PC-9 (cell line): Measurements from ENCODE around the gene F5. TPM values are rescaled to one million over a fixed set of nuclear protein-coding genes. Genes with fewer than 3 reads are reported as not detected.

Experiments used
- BruUV-seq: library from RNA; stranded (reverse); fragments of 400-500 nt; replicated peaks from 2 replicates; lab custom pipeline; 2021; lab: Mats Ljungman, UMichigan
- CTCF ChIA-PET: fragments of 300-600 bp; sonication (Branson Sonifier 250); formaldehyde crosslinking; loops from one replicate; lab custom pipeline; 2022; ENCODE audit warnings: antibody characterized with exemption; lab: Charles Lee
- POLR2A ChIA-PET: fragments of 300-600 bp; sonication (Branson Sonifier 250); formaldehyde crosslinking; loops from one replicate; lab custom pipeline; 2022; ENCODE audit warnings: antibody characterized with exemption; ENCODE audit not compliant: unreplicated experiment; lab: Charles Lee
- DNase-seq, 2 experiments: peaks; one replicate each; pipeline versions ENCODE4 v3.0.0 to v3.0.0-alpha.2; 2015 to 2022; ENCODE audit warnings: mixed read lengths in 1 of 2
- H2AFZ ChIP-seq: fragments of 200-600 bp; sonication (generic); 2 replicates; pipeline ENCODE4 v1.8.1; 2017; ENCODE audit warnings: antibody characterized with exemption
- H3F3A ChIP-seq: fragments of 200-600 bp; sonication (generic); 2 replicates; pipeline ENCODE4 v1.8.1; 2017; ENCODE audit warnings: antibody characterized with exemption, mild to moderate bottlenecking, low read depth; ENCODE audit not compliant: insufficient read depth
- H3K27ac ChIP-seq: fragments of 200-600 bp; sonication (generic); 2 replicates; pipeline ENCODE4 v1.6.1; 2016; ENCODE audit warnings: mixed run types
- H3K27me3 ChIP-seq: fragments of 200-600 bp; sonication (generic); 2 replicates; pipeline ENCODE4 v1.6.1; 2016; ENCODE audit warnings: low read depth, mixed run types; ENCODE audit not compliant: insufficient read depth
- H3K36me3 ChIP-seq: fragments of 200-600 bp; sonication (generic); 2 replicates; pipeline ENCODE4 v1.6.1; 2016; ENCODE audit warnings: low read depth, mixed run types
- H3K4me1 ChIP-seq: fragments of 200-600 bp; sonication (generic); replicated peaks from 2 replicates; pipeline ENCODE4 v1.6.1; 2016; ENCODE audit warnings: mixed run types; ENCODE audit not compliant: insufficient read depth
- H3K4me2 ChIP-seq: fragments of 200-600 bp; sonication (generic); 2 replicates; pipeline ENCODE4 v1.6.1; 2017; ENCODE audit warnings: mixed run types
- H3K4me3 ChIP-seq: fragments of 200-600 bp; sonication (generic); 2 replicates; pipeline ENCODE4 v1.6.1; 2016; ENCODE audit warnings: mixed run types
- H3K79me2 ChIP-seq: fragments of 200-600 bp; sonication (generic); 2 replicates; pipeline ENCODE4 v1.6.1; 2017; ENCODE audit warnings: low read depth, mixed run types
- H3K9me2 ChIP-seq: fragments of 200-600 bp; sonication (generic); 2 replicates; pipeline ENCODE4 v1.8.1; 2017; ENCODE audit warnings: mild to moderate bottlenecking; ENCODE audit not compliant: insufficient read depth
- H3K9me3 ChIP-seq: fragments of 200-600 bp; sonication (generic); 2 replicates; pipeline ENCODE4 v1.8.1; 2016; ENCODE audit warnings: low read depth; ENCODE audit not compliant: insufficient read depth
- H4K20me1 ChIP-seq: fragments of 200-600 bp; sonication (generic); 2 replicates; pipeline ENCODE4 v1.8.1; 2017; ENCODE audit not compliant: insufficient read depth
- CTCF ChIP-seq: fragments of 200-600 bp; sonication (generic); conservative IDR thresholded peaks from 2 replicates; pipeline ENCODE4 v1.6.1; 2017; ENCODE audit warnings: mixed run types, antibody characterized with exemption, mild to moderate bottlenecking, moderate library complexity
- EZH2 ChIP-seq: fragments of 200-600 bp; sonication (generic); IDR thresholded peaks from 2 replicates; pipeline ENCODE4 v1.8.0; 2017; ENCODE audit warnings: antibody characterized with exemption, low read depth
- intact Hi-C: fragments of 100-400 bp; cut with micrococcal nuclease; formaldehyde crosslinking; loops from one replicate; pipeline ENCODE4 v1.10.0; 2022; ENCODE audit not compliant: unreplicated experiment
- total RNA-seq: library from RNA; stranded (reverse); gene quantifications from 2 replicates; pipeline ENCODE4 v1.2.3, GENCODE V29; 2021

Gene F5
- total RNA-seq, 1 experiment from 2014 or later = not detected

GRCh38 chr1:169530448-169530847, 55.8 kb downstream of the F5 start:
- Histone ChIP-seq H3K36me3 (no peaks in the 10 kb centered on the region), H4K20me1 (no peaks in the 10 kb centered on the region), H3F3A (peaks cover 12% of the 10 kb centered on the region), H3K79me2 (no peaks in the 10 kb centered on the region), H3K27me3 (no peaks in the 10 kb centered on the region), H2AFZ (no peak overlapping the region), H3K27ac (no peak overlapping the region), H3K4me1 (peaks cover 34% of the 10 kb centered on the region), H3K4me3 (no peak overlapping the region), H3K9me2 (no peaks in the 10 kb centered on the region), H3K9me3 (no peaks in the 10 kb centered on the region), H3K4me2 (peak overlapping the region; percentile 69; the same call in 1 of the 2 replicates)
- BruUV-seq = no TSS peak
- CTCF ChIA-PET = no interaction called here
- no peak for DNase-seq
- intact Hi-C loops = no loop called here
- POLR2A ChIA-PET = no interaction called here
- no peak for TF ChIP-seq EZH2
- no peak for TF ChIP-seq CTCF

- H3K4me2 ChIP-seq = peak overlapping the region; percentile 69
- H3K27me3 ChIP-seq = no peaks in the 10 kb centered on the region
- peaks cover 41% of the 10 kb centered on the region for H3K4me1 ChIP-seq
- no peaks in the 10 kb centered on the region for H3K79me2 ChIP-seq
- H3K4me3 ChIP-seq = peak overlapping the region; percentile 41; the same call in 1 of the 2 replicates
- CTCF ChIA-PET = interaction anchor here (0.8 kb wide), 1 partner anchor 19 kb away, joined by 3 read pairs; no protein-coding TSS in a partner anchor
- no peaks in the 10 kb centered on the region for H3K9me3 ChIP-seq
- TF ChIP-seq EZH2 (no peak), CTCF (no peak)
- POLR2A ChIA-PET = interaction anchor here (0.6 kb wide), 3 partner anchors 32 to 194 kb away, joined by 3 to 5 read pairs (median 3); partner anchors contain the start of gene SLC19A2
- 0 out of 2 replicates have a peak overlapping the region, but pooled peaks have one; percentile 7 for H2AFZ ChIP-seq
- peaks cover 12% of the 10 kb centered on the region for H3F3A ChIP-seq
- no peaks in the 10 kb centered on the region for H3K36me3 ChIP-seq
- BruUV-seq = no TSS peak
- no peaks in the 10 kb centered on the region for H4K20me1 ChIP-seq
- intact Hi-C loops = loop anchor here (1.0 kb wide), 2 partner anchors 10 to 43 kb away; no protein-coding TSS in a partner anchor
- H3K27ac ChIP-seq = peak overlapping the region; percentile 89
- DNase-seq = peak; percentile 76 to 97
- H3K9me2 ChIP-seq = no peaks in the 10 kb centered on the region
These were observed 57.1 kb downstream of the F5 start for GRCh38 chr1:169529068-169529642.

GRCh38 chr1:169528215-169529067, 57.8 kb downstream of the F5 start:
- peak overlapping the region; percentile 41; the same call in 1 of the 2 replicates for H3K4me3 ChIP-seq
- H3K36me3 ChIP-seq = no peaks in the 10 kb centered on the region
- peaks cover 41% of the 10 kb centered on the region for H3K4me1 ChIP-seq
- no peaks in the 10 kb centered on the region for H3K27me3 ChIP-seq
- H2AFZ ChIP-seq = 0 out of 2 replicates have a peak overlapping the region, but pooled peaks have one; percentile 7
- ChIA-PET POLR2A (interaction anchor here (0.6 kb wide), 3 partner anchors 31 to 194 kb away, joined by 3 to 5 read pairs (median 3); partner anchors contain the start of gene SLC19A2), CTCF (no interaction called here)
- no TSS peak for BruUV-seq
- peak overlapping the region; percentile 69 for H3K4me2 ChIP-seq
- no peaks in the 10 kb centered on the region for H3K79me2 ChIP-seq
- no peaks in the 10 kb centered on the region for H3K9me2 ChIP-seq
- intact Hi-C loops = loop anchor here (1.0 kb wide), 2 partner anchors 11 to 42 kb away; no protein-coding TSS in a partner anchor
- no peaks in the 10 kb centered on the region for H3K9me3 ChIP-seq
- H4K20me1 ChIP-seq = no peaks in the 10 kb centered on the region
- TF ChIP-seq EZH2 = no peak
- no peak for TF ChIP-seq CTCF
- peaks cover 12% of the 10 kb centered on the region for H3F3A ChIP-seq
- H3K27ac ChIP-seq = peak overlapping the region; percentile 89
- no peak for DNase-seq
